ENCODE measurements around the gene VRK1.

The VRK1 gene

GRCh38 chr14:96917442-96917963 is 120.3 kb downstream of the VRK1 start:
- no peak for DNase-seq (ENCODE audit: low read depth in 1 of 2, low spot score in 1 of 2)

- DNase-seq (ENCODE audit: low read depth in 1 of 2, low spot score in 1 of 2): no peak
Measured at GRCh38 chr14:96920023-96920422, 122.8 kb downstream of the VRK1 start.

GRCh38 chr14:96920820-96921219 is 123.6 kb downstream of the VRK1 start:
- DNase-seq (ENCODE audit: low read depth in 1 of 2, low spot score in 1 of 2): no peak

GRCh38 chr14:96922986-96923385 is 125.8 kb downstream of the VRK1 start:
- DNase-seq (ENCODE audit: low read depth in 1 of 2, low spot score in 1 of 2): no peak

- no peak for DNase-seq (ENCODE audit: low read depth in 1 of 2, low spot score in 1 of 2)
Measured at GRCh38 chr14:96925422-96925821, 128.2 kb downstream of the VRK1 start.

- no peak for DNase-seq (ENCODE audit: low read depth in 1 of 2, low spot score in 1 of 2)
Measured at GRCh38 chr14:96926001-96926400, 128.8 kb downstream of the VRK1 start.

- DNase-seq (ENCODE audit: low read depth in 1 of 2, low spot score in 1 of 2): no peak
Measured at GRCh38 chr14:96928779-96929380, 131.7 kb downstream of the VRK1 start.

GRCh38 chr14:96929950-96930349 is 132.8 kb downstream of the VRK1 start:
- no peak for DNase-seq (ENCODE audit: low read depth in 1 of 2, low spot score in 1 of 2)

- DNase-seq (ENCODE audit: low read depth in 1 of 2, low spot score in 1 of 2): no peak
Measured at GRCh38 chr14:96930526-96930925, 133.3 kb downstream of the VRK1 start.
